NCI-H2196 treated with DMSO at 0.1 percent for 48 hours (cell line): ENCODE data around the gene AUP1.
"Not testable (repeated sequence)": the region's sequence is repeated elsewhere in the genome, so short reads cannot be mapped to it uniquely, and the experiment has no call there.

Source experiments
- DNase-seq: peaks from one replicate; lab custom pipeline; 2025; ENCODE audit not compliant: unreplicated experiment; lab: John Stamatoyannopoulos, UW

The AUP1 gene

GRCh38 chr2:74499267-74499939, 30.1 kb downstream of the AUP1 start, which contains the start of gene LBX2:
Gene LBX2, minus strand, starts transcription at chr2:74499603. Its CDS starts 66 bp downstream, at chr2:74499537.
- no peak for DNase-seq

GRCh38 chr2:74498500-74499266, 30.8 kb downstream of the AUP1 start:
- DNase-seq: no peak

- no peak for DNase-seq
Observed at GRCh38 chr2:74497777-74498499, 31.6 kb downstream of the AUP1 start.

GRCh38 chr2:74496997-74497776, 32.3 kb downstream of the AUP1 start:
- no peak for DNase-seq

GRCh38 chr2:74495440-74495839, 34.1 kb downstream of the AUP1 start:
- DNase-seq: no peak

GRCh38 chr2:74493546-74493945, 36.0 kb downstream of the AUP1 start:
- DNase-seq: no peak

GRCh38 chr2:74491648-74492544, 37.6 kb downstream of the AUP1 start:
- no peak for DNase-seq

- no peak for DNase-seq
Observed at GRCh38 chr2:74489906-74490305, 39.6 kb downstream of the AUP1 start.

- no peak for DNase-seq
Observed at GRCh38 chr2:74488643-74489481, 40.6 kb downstream of the AUP1 start.

GRCh38 chr2:74486141-74486540, 43.4 kb downstream of the AUP1 start:
- no peak for DNase-seq

- DNase-seq: not testable (repeated sequence)
Observed at GRCh38 chr2:74483675-74484164, 45.8 kb downstream of the AUP1 start.

- peak; percentile 72 for DNase-seq
Observed at GRCh38 chr2:74482801-74483674, 46.5 kb downstream of the AUP1 start, which contains the start of the genes CCDC142 and TTC31. Gene CCDC142, minus strand, starts transcription at chr2:74482998. Its CDS starts 161 bp downstream, at chr2:74482837. Gene TTC31, plus strand, starts transcription at chr2:74483081. Its CDS starts 15 bp downstream, at chr2:74483096.

GRCh38 chr2:74481961-74482800, 47.3 kb downstream of the AUP1 start:
- no peak for DNase-seq

GRCh38 chr2:74481431-74481830, 48.1 kb downstream of the AUP1 start:
- DNase-seq: no peak
